ENCODE measurements around the gene GSS. TPM values are rescaled to one million over a fixed set of nuclear protein-coding genes. Genes with fewer than 3 reads are reported as not detected.

GSS gene
- 36.1 TPM for polyA plus RNA-seq (2012; ENCODE audit: low read depth, missing spikeins)

GRCh38 chr20:34955231-34956040 is at the start of gene GSS, which contains the start of gene MYH7B:
Gene GSS (minus strand): TSS chr20:34955806. CDS start chr20:34951852, 3,954 bp downstream.
Gene MYH7B (plus strand): TSS chr20:34955868. CDS start chr20:34978006, 22,138 bp downstream.
- TF ChIP-seq PAX5 (IDR thresholded peaks at IDR 0.05; ENCODE audit: insufficient read depth, low read length, severe bottlenecking) = peak; percentile 97
- peak; percentile 77 for TF ChIP-seq POLR2AphosphoS5 (IDR thresholded peaks at IDR 0.05; ENCODE audit: low read depth, low read length)
- TF ChIP-seq POLR2A (IDR thresholded peaks at IDR 0.05; ENCODE audit: low read depth, low read length) = peak; percentile 82
- no peak for TF ChIP-seq SPI1 (IDR thresholded peaks at IDR 0.05; ENCODE audit: low read depth, low read length)
- TF ChIP-seq POU2F2 (IDR thresholded peaks at IDR 0.05; ENCODE audit: low read depth, low read length) = no peak
- peak; percentile 91 for TF ChIP-seq TAF1 (IDR thresholded peaks at IDR 0.05; ENCODE audit: low read depth, low read length)
- FAIRE-seq (peak; percentile 96), DNase-seq (ENCODE audit: insufficient read length, low spot score) (peak; percentile 90)

GRCh38 chr20:35004749-35005462 is 49.3 kb upstream of the GSS start:
- no peak for TF ChIP-seq POLR2AphosphoS5 (IDR thresholded peaks at IDR 0.05; ENCODE audit: low read depth, low read length)
- no peak for TF ChIP-seq POU2F2 (IDR thresholded peaks at IDR 0.05; ENCODE audit: low read depth, low read length)
- TF ChIP-seq TAF1 (IDR thresholded peaks at IDR 0.05; ENCODE audit: low read depth, low read length) = no peak
- TF ChIP-seq PAX5 (IDR thresholded peaks at IDR 0.05; ENCODE audit: insufficient read depth, low read length, severe bottlenecking) = no peak
- TF ChIP-seq POLR2A (IDR thresholded peaks at IDR 0.05; ENCODE audit: low read depth, low read length) = no peak
- TF ChIP-seq SPI1 (IDR thresholded peaks at IDR 0.05; ENCODE audit: low read depth, low read length) = no peak
- no peak for FAIRE-seq
- DNase-seq (ENCODE audit: insufficient read length, low spot score) = peak; percentile 10

GRCh38 chr20:35004051-35004725 is 48.6 kb upstream of the GSS start:
- DNase-seq (ENCODE audit: insufficient read length, low spot score) = peak; percentile 6
- no peak for FAIRE-seq
- no peak for TF ChIP-seq SPI1 (IDR thresholded peaks at IDR 0.05; ENCODE audit: low read depth, low read length)
- no peak for TF ChIP-seq PAX5 (IDR thresholded peaks at IDR 0.05; ENCODE audit: insufficient read depth, low read length, severe bottlenecking)
- TF ChIP-seq POLR2AphosphoS5 (IDR thresholded peaks at IDR 0.05; ENCODE audit: low read depth, low read length) = no peak
- TF ChIP-seq TAF1 (IDR thresholded peaks at IDR 0.05; ENCODE audit: low read depth, low read length) = no peak
- no peak for TF ChIP-seq POLR2A (IDR thresholded peaks at IDR 0.05; ENCODE audit: low read depth, low read length)
- TF ChIP-seq POU2F2 (IDR thresholded peaks at IDR 0.05; ENCODE audit: low read depth, low read length) = no peak

DNA sequence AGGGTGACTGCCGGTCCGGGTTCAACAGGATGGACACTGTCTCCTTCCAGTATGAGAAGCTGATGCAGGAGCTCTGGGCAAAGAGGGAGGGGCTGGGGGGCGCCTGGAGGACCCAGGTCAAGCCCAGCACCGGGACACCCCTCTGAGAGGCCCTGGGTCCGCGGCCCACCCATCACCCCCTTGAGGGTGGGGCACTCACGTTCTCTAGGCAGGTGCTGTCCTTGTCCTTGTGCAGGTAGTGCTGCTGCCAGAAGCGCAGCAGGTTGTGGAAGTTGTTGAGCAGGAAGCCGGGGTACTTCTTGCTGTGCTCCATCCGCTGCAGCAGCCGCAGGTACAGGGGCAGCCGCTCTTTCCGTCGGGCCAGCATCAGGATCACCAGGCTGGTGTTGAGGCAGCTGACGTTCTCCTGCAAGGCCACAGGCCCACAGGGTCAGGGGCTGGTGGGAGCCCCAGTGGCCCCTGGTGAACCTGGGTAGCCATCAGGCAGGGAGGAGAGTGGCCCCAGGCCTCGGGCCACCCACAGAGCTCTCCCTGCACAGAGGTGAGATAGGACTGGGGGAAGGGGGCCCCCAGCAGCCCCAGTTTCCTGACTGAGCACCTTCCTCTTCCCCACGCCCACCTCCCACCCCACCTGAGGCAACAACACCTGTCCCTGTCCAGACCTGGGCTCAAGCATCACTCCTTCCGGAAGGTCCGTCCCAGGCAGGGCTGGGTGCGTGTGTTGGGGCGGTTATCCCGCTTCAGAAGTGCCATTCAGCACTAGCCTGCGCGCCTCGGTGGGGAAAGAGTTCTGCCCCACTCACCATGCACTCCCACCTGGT is 47.8 kb upstream of the GSS start:
- DNase-seq (ENCODE audit: insufficient read length, low spot score) = no peak
- TF ChIP-seq POLR2AphosphoS5 (IDR thresholded peaks at IDR 0.05; ENCODE audit: low read depth, low read length) (no peak), POU2F2 (IDR thresholded peaks at IDR 0.05; ENCODE audit: low read depth, low read length) (no peak), TAF1 (IDR thresholded peaks at IDR 0.05; ENCODE audit: low read depth, low read length) (no peak), SPI1 (IDR thresholded peaks at IDR 0.05; ENCODE audit: low read depth, low read length) (no peak), POLR2A (IDR thresholded peaks at IDR 0.05; ENCODE audit: low read depth, low read length) (no peak), PAX5 (IDR thresholded peaks at IDR 0.05; ENCODE audit: insufficient read depth, low read length, severe bottlenecking) (no peak)
- no peak for FAIRE-seq

DNA sequence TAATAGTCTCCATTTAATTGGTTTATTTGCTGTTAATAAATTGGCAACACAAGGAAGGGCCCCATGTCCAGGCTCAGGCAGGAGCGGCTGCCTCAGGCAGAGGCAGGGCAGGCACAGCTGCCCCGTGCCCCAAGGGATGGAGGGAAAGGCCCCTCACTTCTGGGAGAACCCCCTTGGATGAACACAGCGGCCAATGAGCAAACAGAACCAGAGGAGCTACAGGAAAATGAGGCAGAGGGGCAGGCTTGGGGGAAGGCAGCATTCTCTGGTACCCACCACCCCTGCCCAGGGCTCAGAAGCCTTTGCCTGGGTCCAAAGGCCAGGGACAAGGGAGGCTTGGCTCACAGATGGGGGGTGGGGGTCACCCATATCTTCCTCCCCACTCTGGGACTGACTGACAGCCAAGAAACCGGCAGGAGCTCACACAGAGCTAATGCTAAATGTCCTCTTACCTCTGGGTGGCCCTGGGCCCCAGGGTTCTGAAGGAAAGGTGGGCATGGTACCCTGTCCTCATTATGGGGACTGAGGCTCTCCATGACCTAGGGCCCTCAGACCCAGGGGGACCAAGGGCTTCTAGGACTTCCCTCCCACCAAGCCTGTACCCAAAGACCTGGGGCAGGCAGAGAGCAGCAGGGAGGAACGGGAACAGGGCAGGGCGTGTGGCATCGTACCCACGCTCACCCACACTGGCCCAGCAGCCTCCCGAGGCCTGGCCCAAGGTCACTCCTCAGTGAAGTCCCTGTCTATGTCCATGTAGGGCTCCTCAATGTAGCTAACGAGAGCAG is 47.0 kb upstream of the GSS start:
- no peak for DNase-seq (ENCODE audit: insufficient read length, low spot score)
- no peak for FAIRE-seq
- TF ChIP-seq TAF1 (IDR thresholded peaks at IDR 0.05; ENCODE audit: low read depth, low read length) (no peak), POU2F2 (IDR thresholded peaks at IDR 0.05; ENCODE audit: low read depth, low read length) (no peak), POLR2A (IDR thresholded peaks at IDR 0.05; ENCODE audit: low read depth, low read length) (no peak)

DNA sequence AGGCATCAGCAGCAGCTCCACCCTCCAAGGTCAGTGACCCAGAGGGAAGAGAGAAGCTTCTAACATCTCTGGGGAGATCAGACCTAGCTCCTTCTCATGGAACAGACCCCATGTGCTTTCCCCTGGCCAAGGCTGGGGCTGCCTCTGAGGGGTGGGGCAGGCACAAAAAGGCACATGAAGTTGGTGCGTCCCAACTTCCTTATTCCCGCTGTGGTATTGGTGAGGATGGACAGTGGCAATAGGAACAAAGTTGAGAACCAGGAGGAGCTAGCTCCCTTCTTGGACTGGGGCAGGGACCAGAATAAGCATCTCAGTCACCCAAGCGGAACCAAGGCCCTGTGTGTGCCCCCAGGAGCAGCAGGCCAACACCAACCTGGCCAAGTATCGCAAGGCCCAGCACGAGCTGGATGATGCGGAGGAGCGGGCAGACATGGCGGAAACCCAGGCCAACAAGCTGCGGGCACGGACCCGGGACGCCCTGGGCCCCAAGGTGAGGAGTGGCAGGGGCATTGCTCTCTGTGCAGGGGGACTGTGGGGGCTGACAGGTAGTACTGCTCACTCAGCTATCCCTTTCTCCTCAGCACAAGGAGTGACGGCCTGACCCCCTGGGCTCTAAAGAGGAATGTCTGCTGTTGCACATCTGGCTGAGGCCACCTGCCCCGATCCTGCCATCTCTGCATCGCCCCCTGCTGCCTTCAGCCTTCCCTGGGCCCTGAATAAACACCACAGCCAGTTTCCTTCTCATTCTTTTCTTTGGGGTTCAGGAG is 46.2 kb upstream of the GSS start:
- peak; percentile 49 for TF ChIP-seq PAX5 (IDR thresholded peaks at IDR 0.05; ENCODE audit: insufficient read depth, low read length, severe bottlenecking)
- TF ChIP-seq POLR2AphosphoS5 (IDR thresholded peaks at IDR 0.05; ENCODE audit: low read depth, low read length) = no peak
- no peak for TF ChIP-seq POLR2A (IDR thresholded peaks at IDR 0.05; ENCODE audit: low read depth, low read length)
- FAIRE-seq (no peak), DNase-seq (ENCODE audit: insufficient read length, low spot score) (no peak)

- DNase-seq (ENCODE audit: insufficient read length, low spot score) (no peak), FAIRE-seq (no peak)
- no peak for TF ChIP-seq PAX5 (IDR thresholded peaks at IDR 0.05; ENCODE audit: insufficient read depth, low read length, severe bottlenecking)
Observed at GRCh38 chr20:35000922-35001595, 45.5 kb upstream of the GSS start.
